Aortic smooth muscle cell (primary cell): ENCODE data around the gene SRPK2. TPM values are rescaled to one million over a fixed set of nuclear protein-coding genes. Genes with fewer than 3 reads are reported as not detected.

Experiments used
- total RNA-seq: library from RNA; depleted of rRNA; stranded (reverse); fragments of >200 nt; gene quantifications from 2 replicates; pipeline ENCODE4 v1.2.3, GENCODE V29; 2014

The SRPK2 gene
- 42.7 and 47.4 TPM in 2 replicates for total RNA-seq

DNA sequence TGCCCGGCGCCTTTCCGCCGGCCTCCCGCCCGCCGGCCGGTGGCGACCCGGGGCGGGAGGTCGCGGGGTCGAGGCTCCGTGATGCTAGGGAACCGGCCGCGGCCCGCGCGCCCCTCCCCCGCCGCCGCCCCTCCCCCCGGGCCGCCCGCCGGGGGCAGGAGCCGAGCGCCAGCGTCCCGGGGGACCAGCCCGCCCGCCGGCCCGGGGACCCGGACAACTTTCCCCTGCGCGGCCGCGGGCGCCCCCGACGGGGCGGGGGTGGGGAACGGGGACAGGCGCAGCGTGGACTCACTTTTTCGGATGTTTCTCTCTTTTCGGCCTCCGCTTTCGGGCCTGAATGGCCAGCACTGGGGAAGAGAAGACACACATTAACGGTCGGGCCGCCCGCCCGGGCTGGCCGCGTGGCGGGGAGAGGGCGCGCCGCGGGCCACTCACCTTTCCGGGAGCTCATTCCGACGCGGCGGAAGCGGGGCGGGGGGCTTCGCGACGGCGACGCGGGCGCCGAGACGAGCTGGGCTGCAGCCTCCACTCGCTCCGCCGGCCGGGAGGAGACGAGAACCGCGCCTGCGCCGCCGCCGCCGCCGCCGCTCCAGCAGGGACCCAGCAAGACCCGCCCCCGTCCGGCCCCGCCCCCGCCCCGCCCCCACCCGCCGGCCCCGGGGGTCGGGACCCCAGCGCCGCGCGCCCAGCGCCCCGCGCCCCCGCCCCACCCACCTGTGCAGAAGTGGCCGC lies at the start of gene SRPK2:
Gene SRPK2, minus strand, starts transcription at position 566 of the 732 bp plus-strand sequence.

Other genes starting within 250 kb of the SRPK2 start
- 10.6 and 14.9 TPM in 2 replicates for gene PUS7, start 133.3 kb upstream of the SRPK2 start, total RNA-seq
- 11.4 and 12.2 TPM in 2 replicates for gene RINT1, start 143.3 kb upstream of the SRPK2 start, total RNA-seq
- not detected in 2 replicates for gene EFCAB10, start 192.6 kb upstream of the SRPK2 start, total RNA-seq